HepG2 (cell line): ENCODE data around the gene ST8SIA2.

Source experiments
- EP300 ChIP-seq, 3 experiments: sonication (generic) in 1 of 3; formaldehyde crosslinking in 1 of 3; IDR thresholded peaks; 2 replicates each; pipeline versions ENCODE4 v1.5.1 to v1.6.1; 2011 to 2020; ENCODE audit warnings: low read depth in 2 of 3, low read length in 2 of 3, borderline replicate concordance in 1 of 3, improper control_type of control experiment in 1 of 3, mild to moderate bottlenecking in 1 of 3, missing genetic modification reagents in 1 of 3, moderate library complexity in 1 of 3
- KMT2B ChIP-seq: IDR thresholded peaks from 2 replicates; pipeline ENCODE4 v1.6.1; 2016; ENCODE audit warnings: missing genetic modification reagents, missing compliant biosample characterization
- NCOA5 ChIP-seq: sonication (generic); formaldehyde crosslinking; IDR thresholded peaks from 2 replicates; pipeline ENCODE4 v1.4.0; 2020; ENCODE audit warnings: missing genetic modification reagents
- NCOR1 ChIP-seq: fragments of 200-600 bp; sonication (generic); IDR thresholded peaks from 2 replicates; pipeline ENCODE4 v1.7.0; 2017; ENCODE audit warnings: antibody characterized with exemption, low read length, borderline replicate concordance
- TEAD2 ChIP-seq: sonication (generic); formaldehyde crosslinking; IDR thresholded peaks from 2 replicates; pipeline ENCODE4 v1.9.0; 2021; ENCODE audit warnings: missing genetic modification reagents
- ZNF331 ChIP-seq: sonication (generic); formaldehyde crosslinking; IDR thresholded peaks from 2 replicates; pipeline ENCODE4 v1.4.0; 2020; ENCODE audit warnings: missing genetic modification reagents
- ZNF33A ChIP-seq: sonication (generic); formaldehyde crosslinking; IDR thresholded peaks from 2 replicates; pipeline ENCODE4 v1.5.1; 2020; ENCODE audit warnings: missing genetic modification reagents, mild to moderate bottlenecking, moderate library complexity, borderline replicate concordance
- TF ChIP-seq, protein P1 (sequence below): sonication (generic); formaldehyde crosslinking; IDR thresholded peaks from 2 replicates; pipeline ENCODE4 v1.5.0; 2020; ENCODE audit warnings: mild to moderate bottlenecking, missing genetic modification reagents, moderate library complexity
- TF ChIP-seq, protein P2 (sequence below): sonication (generic); formaldehyde crosslinking; IDR thresholded peaks from 2 replicates; pipeline ENCODE4 v1.5.1; 2020; ENCODE audit warnings: mild to moderate bottlenecking, moderate library complexity, missing genetic modification reagents
- TF ChIP-seq, protein P3 (sequence below): sonication (generic); formaldehyde crosslinking; IDR thresholded peaks from 2 replicates; pipeline ENCODE4 v1.5.1; 2020; ENCODE audit warnings: missing genetic modification reagents, mild to moderate bottlenecking, borderline replicate concordance

DNA sequence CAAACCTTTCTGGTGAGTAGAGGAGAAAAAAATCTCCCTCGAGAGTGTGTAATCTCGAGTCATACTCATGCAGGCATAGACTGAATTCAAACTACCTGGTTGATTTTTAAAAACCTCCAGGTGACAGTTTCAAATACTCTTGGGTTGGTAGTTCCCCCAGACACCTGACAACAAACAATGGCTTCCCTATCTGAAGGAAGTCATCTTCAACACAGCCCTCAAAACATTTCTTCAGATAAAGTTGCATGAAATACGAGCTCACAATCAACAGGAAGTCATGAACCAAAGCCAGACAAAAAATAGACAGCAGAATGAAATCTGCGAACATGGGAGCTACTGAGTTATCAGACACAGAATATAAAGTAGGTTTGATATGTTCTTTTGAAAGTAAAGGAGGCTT is 112.8 kb downstream of the ST8SIA2 start:
- TF ChIP-seq EP300 (IDR thresholded peaks at IDR 0.05; ENCODE audit: low read depth in 2 of 2, low read length in 2 of 2) (no peak), EP300 (CRISPR knock-in tag; IDR thresholded peaks at IDR 0.05; ENCODE audit: borderline replicate concordance) (no peak), NCOA5 (CRISPR knock-in tag) (no peak), TEAD2 (CRISPR knock-in tag) (no peak), NCOR1 (no peak), ZNF33A (no peak), ZNF331 (CRISPR knock-in tag) (no peak), KMT2B (CRISPR knock-in tag) (no peak)
- TF ChIP-seq, protein P1, sequence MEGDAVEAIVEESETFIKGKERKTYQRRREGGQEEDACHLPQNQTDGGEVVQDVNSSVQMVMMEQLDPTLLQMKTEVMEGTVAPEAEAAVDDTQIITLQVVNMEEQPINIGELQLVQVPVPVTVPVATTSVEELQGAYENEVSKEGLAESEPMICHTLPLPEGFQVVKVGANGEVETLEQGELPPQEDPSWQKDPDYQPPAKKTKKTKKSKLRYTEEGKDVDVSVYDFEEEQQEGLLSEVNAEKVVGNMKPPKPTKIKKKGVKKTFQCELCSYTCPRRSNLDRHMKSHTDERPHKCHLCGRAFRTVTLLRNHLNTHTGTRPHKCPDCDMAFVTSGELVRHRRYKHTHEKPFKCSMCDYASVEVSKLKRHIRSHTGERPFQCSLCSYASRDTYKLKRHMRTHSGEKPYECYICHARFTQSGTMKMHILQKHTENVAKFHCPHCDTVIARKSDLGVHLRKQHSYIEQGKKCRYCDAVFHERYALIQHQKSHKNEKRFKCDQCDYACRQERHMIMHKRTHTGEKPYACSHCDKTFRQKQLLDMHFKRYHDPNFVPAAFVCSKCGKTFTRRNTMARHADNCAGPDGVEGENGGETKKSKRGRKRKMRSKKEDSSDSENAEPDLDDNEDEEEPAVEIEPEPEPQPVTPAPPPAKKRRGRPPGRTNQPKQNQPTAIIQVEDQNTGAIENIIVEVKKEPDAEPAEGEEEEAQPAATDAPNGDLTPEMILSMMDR (CRISPR knock-in tag): no peak
- TF ChIP-seq, protein P2, sequence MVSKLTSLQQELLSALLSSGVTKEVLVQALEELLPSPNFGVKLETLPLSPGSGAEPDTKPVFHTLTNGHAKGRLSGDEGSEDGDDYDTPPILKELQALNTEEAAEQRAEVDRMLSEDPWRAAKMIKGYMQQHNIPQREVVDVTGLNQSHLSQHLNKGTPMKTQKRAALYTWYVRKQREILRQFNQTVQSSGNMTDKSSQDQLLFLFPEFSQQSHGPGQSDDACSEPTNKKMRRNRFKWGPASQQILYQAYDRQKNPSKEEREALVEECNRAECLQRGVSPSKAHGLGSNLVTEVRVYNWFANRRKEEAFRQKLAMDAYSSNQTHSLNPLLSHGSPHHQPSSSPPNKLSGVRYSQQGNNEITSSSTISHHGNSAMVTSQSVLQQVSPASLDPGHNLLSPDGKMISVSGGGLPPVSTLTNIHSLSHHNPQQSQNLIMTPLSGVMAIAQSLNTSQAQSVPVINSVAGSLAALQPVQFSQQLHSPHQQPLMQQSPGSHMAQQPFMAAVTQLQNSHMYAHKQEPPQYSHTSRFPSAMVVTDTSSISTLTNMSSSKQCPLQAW: no peak
- TF ChIP-seq, protein P3, sequence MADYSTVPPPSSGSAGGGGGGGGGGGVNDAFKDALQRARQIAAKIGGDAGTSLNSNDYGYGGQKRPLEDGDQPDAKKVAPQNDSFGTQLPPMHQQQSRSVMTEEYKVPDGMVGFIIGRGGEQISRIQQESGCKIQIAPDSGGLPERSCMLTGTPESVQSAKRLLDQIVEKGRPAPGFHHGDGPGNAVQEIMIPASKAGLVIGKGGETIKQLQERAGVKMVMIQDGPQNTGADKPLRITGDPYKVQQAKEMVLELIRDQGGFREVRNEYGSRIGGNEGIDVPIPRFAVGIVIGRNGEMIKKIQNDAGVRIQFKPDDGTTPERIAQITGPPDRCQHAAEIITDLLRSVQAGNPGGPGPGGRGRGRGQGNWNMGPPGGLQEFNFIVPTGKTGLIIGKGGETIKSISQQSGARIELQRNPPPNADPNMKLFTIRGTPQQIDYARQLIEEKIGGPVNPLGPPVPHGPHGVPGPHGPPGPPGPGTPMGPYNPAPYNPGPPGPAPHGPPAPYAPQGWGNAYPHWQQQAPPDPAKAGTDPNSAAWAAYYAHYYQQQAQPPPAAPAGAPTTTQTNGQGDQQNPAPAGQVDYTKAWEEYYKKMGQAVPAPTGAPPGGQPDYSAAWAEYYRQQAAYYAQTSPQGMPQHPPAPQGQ (CRISPR knock-in tag): no peak
